ENCODE results near the gene GPAT3.

GRCh38 chr4:83556816-83557215 is 20.9 kb downstream of the GPAT3 start:
- no peak for TF ChIP-seq CTCF (conservative IDR thresholded peaks at IDR 0.05; ENCODE audit: low read depth in 2 of 2)
- no peak for TF ChIP-seq POLR2AphosphoS5 (IDR thresholded peaks at IDR 0.05; ENCODE audit: low read depth)
- no peak for TF ChIP-seq NANOG (IDR thresholded peaks at IDR 0.05; ENCODE audit: borderline replicate concordance)
- TF ChIP-seq REST (IDR thresholded peaks at IDR 0.05; ENCODE audit: unreplicated experiment): no peak
- TF ChIP-seq CREB1 (CRISPR knock-in tag; IDR thresholded peaks at IDR 0.05; ENCODE audit: low read depth): no peak
- TF ChIP-seq EZH2 (IDR thresholded peaks at IDR 0.05; ENCODE audit: low read depth, unreplicated experiment): no peak

Measured in GM23338 (cell line).